GM19395 (cell line): ENCODE data around the gene BSG.

Experiments
- ATAC-seq: cut with Tn5 transposase; IDR thresholded peaks from one replicate; pipeline ENCODE4 v1.9.1; 2021; ENCODE audit warnings: mild to moderate bottlenecking, moderate library complexity; ENCODE audit not compliant: unreplicated experiment

The BSG gene

GRCh38 chr19:539429-540030, 32.9 kb upstream of the BSG start:
- no peak for ATAC-seq

GRCh38 chr19:540867-541637, 31.3 kb upstream of the BSG start:
- ATAC-seq: no peak

- ATAC-seq: no peak
Measured at GRCh38 chr19:541699-542098, 30.7 kb upstream of the BSG start.

DNA sequence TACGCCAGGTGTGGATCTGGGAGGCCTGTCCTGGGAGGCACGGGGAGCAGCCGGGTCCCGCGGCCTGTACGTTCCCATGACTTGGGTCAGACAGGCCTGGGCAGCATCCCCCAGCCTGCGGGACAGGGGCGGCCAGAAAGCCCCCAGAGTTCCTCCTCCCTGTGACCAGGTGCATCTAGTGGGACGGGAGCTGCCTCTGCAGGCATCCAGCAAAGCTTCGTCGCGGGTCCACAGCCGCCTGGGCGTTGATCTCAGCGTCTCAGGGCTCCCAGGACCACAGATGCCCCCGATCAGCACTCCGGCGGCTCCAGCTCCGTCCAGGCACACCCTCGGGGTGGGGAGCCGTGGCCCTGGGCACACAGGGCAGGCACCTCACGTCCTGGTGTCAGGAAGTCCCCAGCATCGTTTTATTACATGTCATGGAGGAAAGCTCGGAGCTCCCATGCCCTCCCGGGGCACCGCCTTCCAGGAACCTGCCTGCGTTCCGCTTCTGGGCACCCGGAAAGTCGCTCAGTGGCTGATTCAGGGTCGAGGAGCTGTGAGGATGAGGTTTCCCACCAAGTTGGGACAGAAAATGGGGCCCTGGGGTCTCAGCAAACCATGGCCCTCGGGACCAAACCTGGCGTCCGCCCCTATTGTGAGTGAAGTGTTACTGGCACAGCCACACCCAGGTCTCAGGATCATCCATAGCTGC, 30.1 kb upstream of the BSG start:
- no peak for ATAC-seq

DNA sequence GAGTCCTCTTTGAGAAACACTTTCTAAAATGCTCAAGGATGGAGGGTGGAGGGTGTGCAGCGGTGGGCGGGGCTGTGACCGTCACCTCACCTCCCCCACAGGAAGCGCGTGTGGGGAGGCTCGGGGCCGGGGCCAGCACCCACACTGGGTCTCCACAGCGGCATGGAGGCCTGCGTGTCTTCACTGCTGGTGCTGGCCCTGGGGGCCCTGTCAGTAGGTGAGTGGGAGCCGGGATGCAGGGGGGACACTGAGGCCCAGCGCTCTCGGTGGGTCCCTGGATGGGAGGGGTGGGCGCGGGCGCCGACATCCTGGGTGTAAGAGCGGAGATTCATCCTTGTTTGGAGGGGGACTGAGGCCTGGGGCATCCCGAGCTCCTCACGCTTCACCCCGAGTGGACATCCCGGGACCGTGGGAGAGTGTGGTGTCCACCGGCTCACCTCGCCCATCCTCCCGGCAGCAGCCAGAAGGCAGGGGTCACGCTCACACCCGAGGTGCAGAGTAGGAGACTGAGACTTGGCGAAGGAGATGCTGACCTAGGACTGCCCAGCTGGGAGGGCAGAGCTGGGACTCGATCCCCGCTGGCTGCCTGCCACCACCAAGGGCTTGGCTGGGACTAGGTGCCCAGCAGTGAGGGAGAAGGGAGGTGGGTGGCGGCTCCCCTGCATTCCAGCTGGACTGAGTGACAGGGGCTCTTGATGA, 28.3 kb upstream of the BSG start, which contains the start of gene GZMM:
Gene GZMM (plus strand): TSS at position 144 of the 699 bp plus-strand sequence. CDS start 19 bp downstream, at position 163.
- no peak for ATAC-seq

DNA sequence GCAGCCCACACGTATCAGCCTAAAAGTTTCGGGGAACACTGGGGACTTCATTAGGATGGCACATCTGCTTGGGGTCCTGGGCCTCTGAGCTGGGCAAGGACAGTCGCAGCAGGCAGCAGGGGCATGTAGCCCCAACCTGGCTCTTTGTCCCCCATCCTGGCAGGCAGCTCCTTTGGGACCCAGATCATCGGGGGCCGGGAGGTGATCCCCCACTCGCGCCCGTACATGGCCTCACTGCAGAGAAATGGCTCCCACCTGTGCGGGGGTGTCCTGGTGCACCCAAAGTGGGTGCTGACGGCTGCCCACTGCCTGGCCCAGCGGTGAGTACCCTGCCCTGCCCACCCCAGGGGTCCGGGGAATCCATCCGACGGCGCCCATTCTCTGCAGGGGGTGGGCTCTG, 25.3 kb upstream of the BSG start:
- no peak for ATAC-seq

GRCh38 chr19:547836-548720, 24.3 kb upstream of the BSG start:
- no peak for ATAC-seq

DNA sequence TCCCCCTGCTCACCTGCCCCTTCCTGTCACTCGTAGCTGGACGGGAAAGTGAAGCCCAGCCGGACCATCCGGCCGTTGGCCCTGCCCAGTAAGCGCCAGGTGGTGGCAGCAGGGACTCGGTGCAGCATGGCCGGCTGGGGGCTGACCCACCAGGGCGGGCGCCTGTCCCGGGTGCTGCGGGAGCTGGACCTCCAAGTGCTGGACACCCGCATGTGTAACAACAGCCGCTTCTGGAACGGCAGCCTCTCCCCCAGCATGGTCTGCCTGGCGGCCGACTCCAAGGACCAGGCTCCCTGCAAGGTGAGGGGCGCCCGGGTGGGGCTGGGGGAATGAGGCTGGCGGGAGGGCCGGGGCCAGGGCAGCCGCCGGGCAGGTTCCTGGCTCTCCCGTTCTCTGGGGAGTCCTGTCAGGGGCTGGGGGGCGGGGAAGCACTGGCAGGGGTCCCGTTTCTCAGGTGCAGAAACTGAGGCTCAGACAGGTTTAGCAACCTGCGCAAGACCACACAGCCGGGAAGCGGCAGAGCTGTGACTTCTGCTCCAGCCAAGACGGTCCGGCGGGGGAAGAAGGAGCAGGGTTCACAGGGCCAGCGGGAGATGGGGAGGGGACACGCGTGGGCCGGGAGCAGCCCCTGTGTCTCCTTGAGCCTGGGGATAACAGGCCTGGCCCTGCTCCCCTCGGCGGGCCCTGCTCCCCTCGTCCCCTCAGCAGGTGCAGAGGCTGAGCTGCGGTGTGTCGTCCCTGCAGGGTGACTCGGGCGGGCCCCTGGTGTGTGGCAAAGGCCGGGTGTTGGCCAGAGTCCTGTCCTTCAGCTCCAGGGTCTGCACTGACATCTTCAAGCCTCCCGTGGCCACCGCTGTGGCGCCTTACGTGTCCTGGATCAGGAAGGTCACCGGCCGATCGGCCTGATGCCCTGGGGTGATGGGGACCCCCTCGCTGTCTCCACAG, 23.2 kb upstream of the BSG start:
- ATAC-seq: no peak

- ATAC-seq: no peak
Measured at GRCh38 chr19:554817-555216, 17.6 kb upstream of the BSG start.

DNA sequence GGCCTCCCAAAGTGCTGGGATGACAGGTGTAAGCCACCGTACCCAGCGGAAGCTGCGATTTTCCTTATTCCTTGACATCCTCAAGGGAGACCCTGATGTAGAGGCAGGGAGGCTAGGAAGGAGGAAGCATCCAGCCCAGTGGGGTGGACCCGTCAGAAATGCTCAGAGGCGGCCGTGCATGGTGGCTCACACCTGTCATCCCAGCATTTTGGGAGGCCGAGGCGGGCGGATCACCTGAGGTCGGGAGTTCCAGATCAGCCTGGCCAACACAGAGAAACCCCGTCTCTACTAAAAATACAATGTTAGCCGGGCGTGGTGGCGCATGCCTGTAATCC, 17.0 kb upstream of the BSG start:
- no peak for ATAC-seq

DNA sequence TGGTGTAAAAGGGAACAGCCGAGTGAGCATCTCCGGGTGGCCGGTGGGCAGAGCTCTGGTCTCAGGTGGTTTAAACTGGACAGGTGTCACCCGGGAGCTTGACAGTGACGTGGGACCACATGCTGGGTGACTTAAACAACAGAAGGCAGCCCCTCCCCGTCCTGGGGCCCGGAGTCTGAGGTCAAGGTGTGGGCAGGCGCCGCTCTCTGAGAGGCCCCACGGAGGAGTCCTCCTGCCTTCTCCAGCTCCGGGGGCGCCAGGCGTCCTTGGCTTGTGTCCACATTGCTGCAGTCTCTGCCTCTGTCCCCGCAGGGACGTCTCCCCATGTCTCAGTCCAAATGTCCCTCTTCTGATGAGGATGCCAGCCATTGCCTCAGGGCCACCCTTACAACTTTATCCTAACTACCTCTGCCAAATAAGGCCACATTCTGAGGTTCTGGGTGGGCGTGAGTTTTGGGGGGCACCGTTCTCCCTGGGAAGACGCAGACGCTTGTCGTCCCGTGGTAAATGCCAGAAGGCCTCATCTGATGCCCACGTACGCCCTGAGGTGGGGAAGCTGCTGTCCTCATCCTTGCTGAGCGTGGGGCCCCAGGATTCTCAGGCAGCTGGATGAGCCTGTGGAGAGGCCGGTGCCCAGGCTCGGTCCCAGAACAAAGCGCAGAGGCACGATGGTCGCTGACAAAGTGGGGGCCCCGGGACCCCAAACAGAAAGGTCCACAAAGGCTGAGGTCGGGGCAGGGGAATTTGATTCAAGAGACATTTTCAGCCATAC, 15.6 kb upstream of the BSG start:
- no peak for ATAC-seq

DNA sequence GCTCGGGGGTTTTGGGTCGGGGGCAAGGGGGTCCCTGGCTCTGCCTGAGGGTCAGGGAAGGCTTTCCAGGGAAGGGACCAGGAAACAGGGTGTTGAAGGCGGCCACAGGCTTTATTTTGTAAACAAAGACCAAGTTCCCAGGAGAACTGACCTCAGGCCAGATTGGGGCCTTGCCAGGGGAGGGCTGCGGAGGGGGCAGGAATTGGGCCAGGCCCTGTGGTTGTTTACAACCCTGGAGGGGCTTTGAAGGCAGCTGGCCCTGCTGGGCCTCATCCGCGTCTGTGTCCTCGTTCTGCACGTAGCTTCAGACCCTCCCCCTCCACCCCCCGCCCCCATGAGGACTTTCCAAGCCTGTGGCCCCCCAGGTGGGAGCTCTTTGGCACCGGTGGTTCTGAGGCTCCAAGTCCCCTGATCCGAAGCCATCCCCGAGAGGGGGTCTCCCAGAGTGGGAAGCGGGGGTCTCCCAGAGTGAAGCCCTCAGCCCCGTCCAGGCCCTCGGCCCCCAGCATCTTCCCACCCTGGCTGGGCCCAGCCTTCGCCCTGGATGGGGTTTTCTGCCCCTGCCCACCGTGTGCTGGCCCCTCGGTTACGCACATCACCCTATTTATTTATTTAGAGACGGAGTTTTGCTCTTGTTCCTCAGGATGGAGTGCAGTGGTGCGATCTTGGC, 13.5 kb upstream of the BSG start:
- no peak for ATAC-seq

DNA sequence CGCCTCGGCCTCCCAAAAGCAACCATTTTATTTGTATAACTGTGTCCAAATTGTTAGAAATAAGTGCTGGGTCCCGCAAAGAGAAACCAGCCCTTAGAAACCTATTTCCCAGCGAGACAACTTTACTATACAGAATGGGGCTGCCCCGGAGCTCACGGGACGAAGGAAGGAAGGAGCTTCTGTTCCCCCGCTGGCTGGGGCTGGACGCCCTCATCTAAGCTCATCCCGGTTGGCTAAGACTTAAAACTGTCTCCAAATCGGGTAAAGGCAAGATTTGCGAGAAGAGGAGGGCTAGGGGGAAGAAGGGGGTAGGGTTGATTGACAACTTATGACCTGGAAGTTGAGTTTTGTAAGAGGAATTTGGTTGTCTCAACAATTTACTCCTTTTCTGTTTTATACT, 12.3 kb upstream of the BSG start:
- no peak for ATAC-seq

- no peak for ATAC-seq
Measured at GRCh38 chr19:566403-566802, 6.0 kb upstream of the BSG start.

DNA sequence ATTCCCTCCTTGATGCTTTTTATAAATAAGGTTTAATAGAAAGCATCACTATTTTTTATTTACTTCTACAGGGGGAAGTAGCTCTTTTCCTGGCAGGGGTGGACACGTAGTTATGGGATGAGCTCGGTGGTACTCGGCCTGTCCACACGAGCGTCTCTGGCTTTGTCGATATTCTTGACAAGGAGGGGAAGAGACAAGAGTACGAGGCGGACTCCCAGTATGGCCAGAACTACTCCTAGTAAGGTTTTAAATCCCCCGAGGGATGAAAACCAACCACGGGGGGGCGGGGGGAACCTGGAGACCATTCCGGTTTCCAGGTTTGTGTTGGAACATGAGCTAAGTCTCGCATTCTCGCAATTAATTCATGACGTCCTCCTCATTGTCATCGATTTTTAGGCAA, 5.6 kb upstream of the BSG start:
- no peak for ATAC-seq

- ATAC-seq: no peak
Measured at GRCh38 chr19:567296-567900, 5.0 kb upstream of the BSG start.

GRCh38 chr19:570251-570686, 2.1 kb upstream of the BSG start:
- ATAC-seq: no peak
